Endodermal cell (in vitro differentiated cells): ENCODE results near the gene PCCA. TPM values are rescaled to one million over a fixed set of nuclear protein-coding genes. Genes with fewer than 3 reads are reported as not detected.
A peak's percentile ranks its signal among the peaks of the same experiment; 100 is the strongest.

Source experiments
- DNase-seq: peaks from one replicate; pipeline ENCODE4 v3.0.0-alpha.2; 2017
- H3K27ac ChIP-seq: 2 replicates; pipeline ENCODE4 v1.5.1; 2013; ENCODE audit warnings: mild to moderate bottlenecking, low read depth, low read length, moderate library complexity
- H3K27me3 ChIP-seq: 2 replicates; pipeline ENCODE4 v1.6.1; 2013; ENCODE audit warnings: mild to moderate bottlenecking, low read length, moderate library complexity; ENCODE audit not compliant: insufficient read depth, control insufficient read depth, poor library complexity, severe bottlenecking
- H3K36me3 ChIP-seq: 2 replicates; pipeline ENCODE4 v1.7.0; 2013; ENCODE audit warnings: mild to moderate bottlenecking, low read length, moderate library complexity; ENCODE audit not compliant: control insufficient read depth, insufficient read depth
- H3K4me1 ChIP-seq: one replicate; pipeline ENCODE4 v1.7.0; 2013; ENCODE audit warnings: low read length; ENCODE audit not compliant: control insufficient read depth, insufficient read depth
- H3K4me3 ChIP-seq: 2 replicates; pipeline ENCODE4 v1.5.1; 2013; ENCODE audit warnings: mild to moderate bottlenecking, low read length, moderate library complexity
- H3K9ac ChIP-seq: 2 replicates; pipeline ENCODE4 v1.6.1; 2013; ENCODE audit warnings: mild to moderate bottlenecking, low read length, moderate library complexity; ENCODE audit not compliant: poor library complexity, severe bottlenecking; ENCODE audit errors: extremely low read depth
- H3K9me3 ChIP-seq: 2 replicates; pipeline ENCODE4 v1.6.1; 2013; ENCODE audit warnings: mild to moderate bottlenecking, low read length, moderate library complexity; ENCODE audit not compliant: control insufficient read depth
- H3K27ac Mint-ChIP-seq: 2 replicates; pipeline ENCODE4 v1.8.0; 2020; ENCODE audit warnings: mixed read lengths
- H3K27me3 Mint-ChIP-seq: 2 replicates; pipeline ENCODE4 v1.8.0; 2021; ENCODE audit warnings: mild to moderate bottlenecking, mixed read lengths; ENCODE audit not compliant: insufficient read depth
- H3K36me3 Mint-ChIP-seq: 2 replicates; pipeline ENCODE4 v1.8.0; 2020; ENCODE audit warnings: low read depth, mixed read lengths
- H3K4me1 Mint-ChIP-seq: 2 replicates; pipeline ENCODE4 v1.8.0; 2020; ENCODE audit warnings: mixed read lengths
- H3K4me3 Mint-ChIP-seq: 2 replicates; pipeline ENCODE4 v1.8.0; 2020; ENCODE audit warnings: mild to moderate bottlenecking, moderate library complexity, mixed read lengths
- H3K9me3 Mint-ChIP-seq: 2 replicates; pipeline ENCODE4 v1.8.0; 2020; ENCODE audit warnings: mild to moderate bottlenecking, mixed read lengths
- WGBS, 2 experiments: methylation state at CpG; one replicate each; pipeline versions ENCODE4 v1.1.5 to v1.1.7; 2013; ENCODE audit warnings: missing lambda C conversion rate in 2 of 2, mixed read lengths in 1 of 2; ENCODE audit not compliant: insufficient coverage in 1 of 2, insufficient read length in 1 of 2; 5-methylcytosine and 5-hydroxymethylcytosine counted together
- total RNA-seq, 2 donors: library from RNA; stranded (reverse); fragmentation: NEBNext Ultra II Directional in 1 of 2; extraction: Animal tissue kit (Norgen Biotek cat#: 25700) in 1 of 2; gene quantifications; 2 replicates in 1 of 2; 3 replicates in 1 of 2; pipeline ENCODE4 v1.2.1, GENCODE V29; 2021
- TF ChIP-seq, protein P1 (sequence below): fragments of 200-600 bp; sonication (generic); conservative IDR thresholded peaks from 2 replicates; pipeline ENCODE4 v1.5.0; 2021; ENCODE audit warnings: antibody characterized with exemption, mild to moderate bottlenecking

PCCA gene
- total RNA-seq, 2 donors from 2014 or later: 60.2 to 67.2 TPM

DNA sequence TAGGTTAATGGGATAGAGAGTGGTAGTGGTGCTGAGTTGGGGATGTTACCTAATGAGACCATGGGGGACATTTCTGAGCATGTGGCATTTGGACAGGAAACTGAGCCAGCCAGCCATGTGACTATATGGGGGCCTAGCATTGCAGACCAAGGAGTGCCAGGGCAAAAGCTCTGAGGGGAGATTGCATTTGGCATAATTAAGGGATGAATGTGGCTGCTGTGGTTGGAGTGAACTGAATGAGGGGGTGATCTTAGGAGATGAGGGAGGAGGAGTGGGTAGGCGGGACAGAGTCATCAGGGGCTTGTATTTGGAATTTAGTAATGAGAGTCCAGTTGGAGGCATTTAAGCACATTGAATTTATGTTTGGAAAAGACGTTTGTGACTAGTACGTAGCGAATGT is 6.6 kb downstream of the PCCA start:
- Histone ChIP-seq H3K4me1 (peaks cover 9% of the 10 kb centered on the region), H3K36me3 (peaks cover 29% of the 10 kb centered on the region), H3K9me3 (peaks cover 10% of the 10 kb centered on the region), H3K27me3 (no peaks in the 10 kb centered on the region), H3K9ac (no peak overlapping the region), H3K27ac (no peak overlapping the region), H3K4me3 (no peak overlapping the region)
- 90 to 91% methylated on average over 4 of the region's 4 CpGs for WGBS, 2 experiments
- peaks cover 22% of the 10 kb centered on the region for H3K4me1 Mint-ChIP-seq
- peaks cover 49% of the 10 kb centered on the region for H3K36me3 Mint-ChIP-seq
- TF ChIP-seq, protein P1, sequence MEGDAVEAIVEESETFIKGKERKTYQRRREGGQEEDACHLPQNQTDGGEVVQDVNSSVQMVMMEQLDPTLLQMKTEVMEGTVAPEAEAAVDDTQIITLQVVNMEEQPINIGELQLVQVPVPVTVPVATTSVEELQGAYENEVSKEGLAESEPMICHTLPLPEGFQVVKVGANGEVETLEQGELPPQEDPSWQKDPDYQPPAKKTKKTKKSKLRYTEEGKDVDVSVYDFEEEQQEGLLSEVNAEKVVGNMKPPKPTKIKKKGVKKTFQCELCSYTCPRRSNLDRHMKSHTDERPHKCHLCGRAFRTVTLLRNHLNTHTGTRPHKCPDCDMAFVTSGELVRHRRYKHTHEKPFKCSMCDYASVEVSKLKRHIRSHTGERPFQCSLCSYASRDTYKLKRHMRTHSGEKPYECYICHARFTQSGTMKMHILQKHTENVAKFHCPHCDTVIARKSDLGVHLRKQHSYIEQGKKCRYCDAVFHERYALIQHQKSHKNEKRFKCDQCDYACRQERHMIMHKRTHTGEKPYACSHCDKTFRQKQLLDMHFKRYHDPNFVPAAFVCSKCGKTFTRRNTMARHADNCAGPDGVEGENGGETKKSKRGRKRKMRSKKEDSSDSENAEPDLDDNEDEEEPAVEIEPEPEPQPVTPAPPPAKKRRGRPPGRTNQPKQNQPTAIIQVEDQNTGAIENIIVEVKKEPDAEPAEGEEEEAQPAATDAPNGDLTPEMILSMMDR: no peak
- no peak for DNase-seq
- H3K27me3 Mint-ChIP-seq: no peaks in the 10 kb centered on the region
- H3K4me3 Mint-ChIP-seq: no peak overlapping the region
- peak overlapping the region; percentile 21 for H3K27ac Mint-ChIP-seq
- peaks cover 4% of the 10 kb centered on the region for H3K9me3 Mint-ChIP-seq

DNA sequence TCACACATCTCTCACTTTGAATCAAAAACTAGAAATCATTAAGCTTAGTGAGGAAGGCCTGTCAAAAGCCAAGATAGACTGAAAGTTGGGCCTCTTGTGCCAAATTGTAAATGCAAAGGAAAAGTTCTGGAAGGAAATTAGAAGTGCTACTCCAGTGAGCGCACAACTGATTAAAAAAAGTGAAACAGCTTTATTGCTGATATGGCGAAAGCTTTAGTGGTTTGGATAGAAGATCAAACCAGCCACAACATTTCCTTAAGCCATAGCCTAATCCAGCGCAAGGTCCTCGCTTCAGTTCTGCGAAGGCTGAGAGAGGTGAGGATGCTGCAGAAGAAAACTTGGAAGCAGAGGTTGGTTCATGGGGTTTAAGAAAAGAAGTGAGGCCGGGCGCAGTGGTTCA is 7.6 kb downstream of the PCCA start:
- Histone ChIP-seq H3K36me3 (peaks cover 25% of the 10 kb centered on the region), H3K27ac (no peak overlapping the region), H3K9me3 (peaks cover 10% of the 10 kb centered on the region), H3K27me3 (no peaks in the 10 kb centered on the region), H3K9ac (no peak overlapping the region), H3K4me1 (peaks cover 8% of the 10 kb centered on the region), H3K4me3 (no peak overlapping the region)
- Mint-ChIP-seq H3K4me3 (no peak overlapping the region), H3K27me3 (no peaks in the 10 kb centered on the region), H3K9me3 (peaks cover 4% of the 10 kb centered on the region), H3K27ac (peak overlapping the region; percentile 3), H3K4me1 (peaks cover 17% of the 10 kb centered on the region), H3K36me3 (peaks cover 42% of the 10 kb centered on the region)
- 100% methylated on average over 4 to 7 of the region's 7 CpGs for WGBS, 2 experiments
- no peak for DNase-seq
- TF ChIP-seq, protein P1: no peak

DNA sequence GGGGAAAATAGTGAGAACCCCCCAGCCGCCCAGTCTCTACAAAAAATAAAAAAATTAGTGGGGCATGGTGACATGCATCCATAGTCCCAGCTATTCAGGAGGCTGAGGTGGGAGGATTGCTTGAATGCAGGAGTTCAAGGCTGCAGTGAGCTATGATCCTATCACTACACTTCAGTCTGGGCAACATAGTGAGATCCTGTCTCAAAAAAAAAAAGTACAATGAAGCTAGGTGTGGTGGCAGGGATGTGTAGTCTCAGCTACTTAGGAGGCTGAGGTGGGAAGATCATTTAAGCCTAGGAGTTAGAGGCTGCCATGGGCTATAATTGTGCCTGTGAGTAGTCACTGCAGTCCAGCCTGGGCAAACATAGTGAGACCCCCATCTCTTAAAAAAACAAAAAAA is 8.9 kb downstream of the PCCA start:
- Mint-ChIP-seq H3K4me1 (peaks cover 17% of the 10 kb centered on the region), H3K9me3 (peaks cover 4% of the 10 kb centered on the region), H3K27ac (no peak overlapping the region), H3K27me3 (no peaks in the 10 kb centered on the region), H3K4me3 (no peak overlapping the region), H3K36me3 (peaks cover 43% of the 10 kb centered on the region)
- Histone ChIP-seq H3K9ac (no peak overlapping the region), H3K27ac (no peak overlapping the region), H3K36me3 (peaks cover 21% of the 10 kb centered on the region), H3K4me1 (peaks cover 8% of the 10 kb centered on the region), H3K9me3 (peaks cover 10% of the 10 kb centered on the region), H3K27me3 (no peaks in the 10 kb centered on the region), H3K4me3 (no peak overlapping the region)
- no peak for DNase-seq
- TF ChIP-seq, protein P1: no peak
- 100% methylated on average over 1 of the region's 1 CpG for WGBS, 2 experiments
